HepG2 (cell line): Measurements from ENCODE around the gene RNF40. TPM values are rescaled to one million over a fixed set of nuclear protein-coding genes. Genes with fewer than 3 reads are reported as not detected.

Source experiments
- ATF6 ChIP-seq: sonication (generic); formaldehyde crosslinking; conservative IDR thresholded peaks from 2 replicates; pipeline ENCODE4 v1.4.0; 2020; ENCODE audit warnings: missing genetic modification reagents
- FOXO4 ChIP-seq: sonication (generic); formaldehyde crosslinking; conservative IDR thresholded peaks from 2 replicates; pipeline ENCODE4 v1.8.1; 2023; ENCODE audit warnings: missing genetic modification reagents
- FUBP1 ChIP-seq: sonication (generic); formaldehyde crosslinking; IDR thresholded peaks from 2 replicates; pipeline ENCODE4 v1.5.1; 2020; ENCODE audit warnings: missing genetic modification reagents, mild to moderate bottlenecking, borderline replicate concordance
- HNF4A ChIP-seq: sonication (generic); formaldehyde crosslinking; IDR thresholded peaks from 2 replicates; pipeline ENCODE4 v1.4.0; 2020; ENCODE audit warnings: missing genetic modification reagents
- KAT7 ChIP-seq: IDR thresholded peaks from 2 replicates; pipeline ENCODE4 v1.6.1; 2018; ENCODE audit warnings: borderline replicate concordance, missing compliant biosample characterization
- MTF1 ChIP-seq: sonication (generic); formaldehyde crosslinking; IDR thresholded peaks from 2 replicates; pipeline ENCODE4 v1.5.0; 2020; ENCODE audit warnings: missing genetic modification reagents
- SMAD9 ChIP-seq: sonication (generic); formaldehyde crosslinking; IDR thresholded peaks from 2 replicates; pipeline ENCODE4 v1.5.1; 2020; ENCODE audit warnings: mild to moderate bottlenecking, missing genetic modification reagents
- SP1 ChIP-seq, 2 experiments: fragments of 450-650 bp in 1 of 2; sonication (generic) in 1 of 2; formaldehyde crosslinking in 1 of 2; IDR thresholded peaks; 2 replicates each; pipeline versions ENCODE4 v1.4.0 to v1.6.1; 2016 to 2020; ENCODE audit warnings: missing genetic modification reagents in 1 of 2
- TAF1 ChIP-seq: sonication (generic); formaldehyde crosslinking; IDR thresholded peaks from 2 replicates; pipeline ENCODE4 v1.4.0; 2020; ENCODE audit warnings: missing genetic modification reagents
- ZBTB26 ChIP-seq: IDR thresholded peaks from 2 replicates; pipeline ENCODE4 v1.6.1; 2016; ENCODE audit warnings: missing compliant biosample characterization, missing genetic modification reagents, borderline replicate concordance
- ZFP36L1 ChIP-seq: sonication (generic); formaldehyde crosslinking; IDR thresholded peaks from 2 replicates; pipeline ENCODE4 v1.8.0; 2022; ENCODE audit warnings: mild to moderate bottlenecking, missing genetic modification reagents, moderate library complexity
- ZNF180 ChIP-seq: sonication (generic); formaldehyde crosslinking; IDR thresholded peaks from 2 replicates; pipeline ENCODE4 v1.4.0; 2020; ENCODE audit warnings: low read depth, missing genetic modification reagents, borderline replicate concordance
- ZNF234 ChIP-seq: sonication (generic); formaldehyde crosslinking; conservative IDR thresholded peaks from 2 replicates; pipeline ENCODE4 v1.5.1; 2020; ENCODE audit warnings: mild to moderate bottlenecking, missing genetic modification reagents
- ZNF552 ChIP-seq: sonication (generic); formaldehyde crosslinking; IDR thresholded peaks from 2 replicates; pipeline ENCODE4 v1.9.0; 2022; ENCODE audit warnings: missing genetic modification reagents, mild to moderate bottlenecking, borderline replicate concordance
- ZNF800 ChIP-seq: sonication (generic); formaldehyde crosslinking; IDR thresholded peaks from 2 replicates; pipeline ENCODE4 v1.4.0; 2020; ENCODE audit warnings: missing genetic modification reagents
- ZSCAN5A ChIP-seq: sonication (generic); formaldehyde crosslinking; IDR thresholded peaks from 2 replicates; pipeline ENCODE4 v1.8.0; 2022; ENCODE audit warnings: mild to moderate bottlenecking, missing genetic modification reagents, borderline replicate concordance
- polyA plus RNA-seq, 8 experiments: library from polyadenylated mRNA; depleted of rRNA in 3 of 8; stranded (reverse) in 7 of 8; unstranded in 1 of 8; fragments of >200 nt; fragmentation: Illumina TruSeq in 4 of 8; extraction: Trizol in 4 of 8; gene quantifications; 2 replicates each; pipeline versions ENCODE4 v1.2.1 to v1.2.3, GENCODE V29; 2011 to 2016; ENCODE audit warnings: low read depth in 4 of 8, missing spikeins in 1 of 8, mixed read lengths in 1 of 8; ENCODE audit not compliant: insufficient read depth in 1 of 8
- total RNA-seq, 5 experiments: library from RNA; depleted of rRNA; stranded (reverse); fragments of >200 nt; fragmentation: Illumina TruSeq; extraction: Trizol; gene quantifications; 2 replicates each; pipeline ENCODE4 v1.2.3, GENCODE V29; 2016; ENCODE audit warnings: low read depth in 1 of 5

Gene RNF40
- total and polyA plus RNA-seq, 2 of the 13 experiments (the other 11 are each of a cell fraction or from before 2014, with no cell fraction given): 84.0 to 85.6 TPM

GRCh38 chr16:30775392-30776188, 13.5 kb downstream of the RNF40 start (continued):
- TF ChIP-seq ZSCAN5A (CRISPR knock-in tag) (peak; percentile 50; the same call in 1 of the 2 replicates), KAT7 (CRISPR knock-in tag) (peak; percentile 96), ZNF234 (CRISPR knock-in tag) (no peak; the same call in 1 of the 2 replicates), ZFP36L1 (CRISPR knock-in tag) (peak; percentile 95), SMAD9 (no peak), TAF1 (CRISPR knock-in tag) (peak; percentile 90), SP1 (IDR thresholded peaks at IDR 0.05) (no peak), SP1 (CRISPR knock-in tag; IDR thresholded peaks at IDR 0.05) (peak; percentile 88), ZBTB26 (CRISPR knock-in tag) (peak; percentile 61; the same call in 1 of the 2 replicates), FOXO4 (CRISPR knock-in tag) (peak; percentile 99), ZNF180 (CRISPR knock-in tag) (peak; percentile 86; the same call in 1 of the 2 replicates), FUBP1 (peak; percentile 10; the same call in 1 of the 2 replicates), ATF6 (peak; percentile 91; the same call in 1 of the 2 replicates), MTF1 (peak; percentile 29; the same call in 1 of the 2 replicates), ZNF800 (peak; percentile 88), ZNF552 (CRISPR knock-in tag) (peak; percentile 98), HNF4A (peak; percentile 61)
